ENCODE data around the gene AGR2. TPM values are rescaled to one million over a fixed set of nuclear protein-coding genes. Genes with fewer than 3 reads are reported as not detected.

Gene AGR2
- total RNA-seq, 2 experiments from 2014 or later = not detected

- Mint-ChIP-seq H3K4me3 (no peak overlapping the region), H3K27ac (no peak overlapping the region), H3K27me3 (ENCODE audit: low read depth) (no peaks in the 10 kb centered on the region), H3K9me3 (no peaks in the 10 kb centered on the region), H3K4me1 (ENCODE audit: low read depth) (no peaks in the 10 kb centered on the region), H3K36me3 (ENCODE audit: low read depth) (no peaks in the 10 kb centered on the region)
- intact Hi-C loops (cut with micrococcal nuclease) = no loop called here
- CTCF ChIA-PET = no interaction called here
- no peak for DNase-seq
Measured at GRCh38 chr7:16810112-16810511, 5.3 kb upstream of the AGR2 start.

DNA sequence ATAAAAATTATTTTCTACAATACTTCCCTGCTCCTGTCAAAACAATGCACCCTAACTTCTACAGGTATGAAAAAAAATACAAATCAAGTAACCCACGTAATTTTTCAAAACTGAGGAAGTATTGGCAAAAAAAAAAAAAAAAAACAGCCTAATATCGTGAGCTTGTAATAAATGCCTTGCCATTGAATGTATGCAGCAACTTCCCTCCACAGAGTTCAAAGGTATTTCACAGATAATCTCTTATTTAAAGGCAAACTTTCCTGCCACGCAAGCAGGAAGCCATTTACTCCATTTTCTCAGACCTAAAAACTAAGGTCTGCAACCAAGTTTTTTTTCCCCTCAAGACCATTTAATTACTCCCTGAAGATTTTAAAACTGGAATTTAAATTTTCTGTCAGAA lies 642 bp upstream of the AGR2 start:
- Mint-ChIP-seq H3K27me3 (ENCODE audit: low read depth) (peaks cover 4% of the 10 kb centered on the region), H3K27ac (no peak overlapping the region), H3K4me3 (no peak overlapping the region), H3K4me1 (ENCODE audit: low read depth) (no peaks in the 10 kb centered on the region), H3K36me3 (ENCODE audit: low read depth) (no peaks in the 10 kb centered on the region), H3K9me3 (no peaks in the 10 kb centered on the region)
- intact Hi-C loops (cut with micrococcal nuclease) = no loop called here
- DNase-seq = no peak
- CTCF ChIA-PET = no interaction called here

GRCh38 chr7:16803881-16804673 lies 722 bp downstream of the AGR2 start:
- H3K4me3 Mint-ChIP-seq = no peak overlapping the region
- intact Hi-C loops (cut with micrococcal nuclease) = no loop called here
- no peak for DNase-seq
- H3K27me3 Mint-ChIP-seq (ENCODE audit: low read depth) = peaks cover 4% of the 10 kb centered on the region
- no peaks in the 10 kb centered on the region for H3K4me1 Mint-ChIP-seq (ENCODE audit: low read depth)
- H3K27ac Mint-ChIP-seq = no peak overlapping the region
- CTCF ChIA-PET = interaction anchor here (3.2 kb wide), 1 partner anchor 114 kb away, joined by 24 read pairs; no protein-coding TSS in a partner anchor
- no peaks in the 10 kb centered on the region for H3K9me3 Mint-ChIP-seq
- H3K36me3 Mint-ChIP-seq (ENCODE audit: low read depth) = no peaks in the 10 kb centered on the region

GRCh38 chr7:16803125-16803524 lies 1.7 kb downstream of the AGR2 start:
- no peak for DNase-seq
- peaks cover 4% of the 10 kb centered on the region for H3K27me3 Mint-ChIP-seq (ENCODE audit: low read depth)
- H3K4me3 Mint-ChIP-seq = no peak overlapping the region
- intact Hi-C loops (cut with micrococcal nuclease) = no loop called here
- no peaks in the 10 kb centered on the region for H3K4me1 Mint-ChIP-seq (ENCODE audit: low read depth)
- no peaks in the 10 kb centered on the region for H3K9me3 Mint-ChIP-seq
- CTCF ChIA-PET = interaction anchor here (0.7 to 3.2 kb wide), 2 partner anchors 115 to 127 kb away, joined by 4 to 24 read pairs; no protein-coding TSS in a partner anchor
- no peaks in the 10 kb centered on the region for H3K36me3 Mint-ChIP-seq (ENCODE audit: low read depth)
- no peak overlapping the region for H3K27ac Mint-ChIP-seq

DNA sequence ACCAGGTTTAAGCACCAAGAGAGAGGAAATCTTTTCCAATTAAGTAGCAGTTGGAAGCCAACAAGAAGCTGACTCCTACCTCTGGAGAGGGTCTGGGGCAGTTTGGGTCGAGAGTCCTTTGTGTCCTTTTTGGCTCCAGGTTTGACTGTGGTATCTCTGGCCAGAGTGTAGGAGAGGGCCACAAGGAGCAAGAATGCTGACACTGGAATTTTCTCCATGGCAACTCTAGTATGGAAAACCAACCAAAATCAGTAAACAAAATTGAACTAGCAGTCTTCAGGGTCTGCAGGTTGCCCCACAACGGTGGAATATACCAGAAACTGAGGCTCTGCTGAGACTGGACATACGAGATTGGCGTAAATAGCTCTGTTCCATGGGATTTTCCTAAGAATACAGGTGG lies 3.2 kb downstream of the AGR2 start:
- CTCF ChIA-PET = interaction anchor here (0.7 to 3.2 kb wide), 7 partner anchors 10 to 199 kb away, joined by 3 to 24 read pairs (median 3); no protein-coding TSS in a partner anchor
- Mint-ChIP-seq H3K4me1 (ENCODE audit: low read depth) (no peaks in the 10 kb centered on the region), H3K27ac (no peak overlapping the region), H3K9me3 (no peaks in the 10 kb centered on the region), H3K36me3 (ENCODE audit: low read depth) (no peaks in the 10 kb centered on the region), H3K27me3 (ENCODE audit: low read depth) (peaks cover 4% of the 10 kb centered on the region), H3K4me3 (no peak overlapping the region)
- no peak for DNase-seq
- intact Hi-C loops (cut with micrococcal nuclease) = loop anchor here (1.0 to 2.0 kb wide), 2 partner anchors 117 to 197 kb away; no protein-coding TSS in a partner anchor

GRCh38 chr7:16801111-16801542 lies 3.7 kb downstream of the AGR2 start:
- H3K9me3 Mint-ChIP-seq = no peaks in the 10 kb centered on the region
- CTCF ChIA-PET = interaction anchor here (0.6 to 3.2 kb wide), 9 partner anchors 7 to 198 kb away, joined by 3 to 24 read pairs (median 3); no protein-coding TSS in a partner anchor
- H3K27me3 Mint-ChIP-seq (ENCODE audit: low read depth) = peaks cover 5% of the 10 kb centered on the region
- H3K27ac Mint-ChIP-seq = no peak overlapping the region
- no peaks in the 10 kb centered on the region for H3K4me1 Mint-ChIP-seq (ENCODE audit: low read depth)
- intact Hi-C loops (cut with micrococcal nuclease) = loop anchor here (1.0 to 2.0 kb wide), 2 partner anchors 117 to 196 kb away; no protein-coding TSS in a partner anchor
- H3K4me3 Mint-ChIP-seq = no peak overlapping the region
- no peaks in the 10 kb centered on the region for H3K36me3 Mint-ChIP-seq (ENCODE audit: low read depth)
- DNase-seq = no peak

- Mint-ChIP-seq H3K9me3 (no peaks in the 10 kb centered on the region), H3K4me1 (ENCODE audit: low read depth) (no peaks in the 10 kb centered on the region), H3K36me3 (ENCODE audit: low read depth) (no peaks in the 10 kb centered on the region), H3K27me3 (ENCODE audit: low read depth) (peaks cover 14% of the 10 kb centered on the region), H3K27ac (no peak overlapping the region), H3K4me3 (no peak overlapping the region)
- no peak for DNase-seq
- CTCF ChIA-PET = interaction anchor here (0.5 kb wide), 1 partner anchor 141 kb away, joined by 4 read pairs; no protein-coding TSS in a partner anchor
- intact Hi-C loops (cut with micrococcal nuclease) = no loop called here
Measured at GRCh38 chr7:16795624-16796023, 9.2 kb downstream of the AGR2 start.

GRCh38 chr7:16794986-16795385 lies 9.8 kb downstream of the AGR2 start:
- no peaks in the 10 kb centered on the region for H3K36me3 Mint-ChIP-seq (ENCODE audit: low read depth)
- no peak overlapping the region for H3K4me3 Mint-ChIP-seq
- intact Hi-C loops (cut with micrococcal nuclease) = no loop called here
- no peaks in the 10 kb centered on the region for H3K4me1 Mint-ChIP-seq (ENCODE audit: low read depth)
- H3K9me3 Mint-ChIP-seq = no peaks in the 10 kb centered on the region
- DNase-seq = no peak
- CTCF ChIA-PET = no interaction called here
- H3K27me3 Mint-ChIP-seq (ENCODE audit: low read depth) = peaks cover 14% of the 10 kb centered on the region
- no peak overlapping the region for H3K27ac Mint-ChIP-seq

- no peak overlapping the region for H3K4me3 Mint-ChIP-seq
Measured at GRCh38 chr7:16791905-16792698, 12.7 kb downstream of the AGR2 start.

DNA sequence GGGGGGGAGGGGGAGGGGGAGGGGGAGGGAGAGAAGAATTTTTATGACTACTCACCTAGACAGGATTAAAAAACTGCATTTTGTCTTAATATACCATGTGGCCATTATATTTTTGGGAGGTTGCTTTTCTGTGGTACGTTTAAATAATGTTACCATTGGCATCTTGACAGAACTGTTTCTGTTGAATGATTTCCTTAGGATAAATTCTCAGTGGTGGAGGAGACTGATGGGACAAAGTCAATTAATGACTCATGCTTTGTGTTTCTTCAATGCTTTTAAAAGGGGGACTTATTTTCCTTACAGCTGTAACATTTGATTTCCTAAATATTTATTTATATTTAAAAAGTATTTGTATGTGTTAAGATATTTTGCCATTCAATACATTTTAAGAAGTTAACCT lies 13.7 kb downstream of the AGR2 start:
- intact Hi-C loops (cut with micrococcal nuclease) = no loop called here
- H3K9me3 Mint-ChIP-seq = no peaks in the 10 kb centered on the region
- H3K27me3 Mint-ChIP-seq (ENCODE audit: low read depth) = peaks cover 12% of the 10 kb centered on the region
- H3K36me3 Mint-ChIP-seq (ENCODE audit: low read depth) = no peaks in the 10 kb centered on the region
- CTCF ChIA-PET = interaction anchor here (0.6 to 1.0 kb wide), 2 partner anchors 10 to 101 kb away, joined by 3 read pairs; no protein-coding TSS in a partner anchor
- H3K4me3 Mint-ChIP-seq = no peak overlapping the region
- DNase-seq = no peak
- no peak overlapping the region for H3K27ac Mint-ChIP-seq
- no peaks in the 10 kb centered on the region for H3K4me1 Mint-ChIP-seq (ENCODE audit: low read depth)

More at GRCh38 chr7:16791905-16792698, 12.7 kb downstream of the AGR2 start:
- no peak overlapping the region for H3K27ac Mint-ChIP-seq
- no peaks in the 10 kb centered on the region for H3K9me3 Mint-ChIP-seq
- no peak for DNase-seq
- CTCF ChIA-PET = interaction anchor here (1.0 kb wide), 1 partner anchor 9 kb away, joined by 3 read pairs; no protein-coding TSS in a partner anchor
- H3K27me3 Mint-ChIP-seq (ENCODE audit: low read depth) = peaks cover 14% of the 10 kb centered on the region
- H3K36me3 Mint-ChIP-seq (ENCODE audit: low read depth) = no peaks in the 10 kb centered on the region
- H3K4me1 Mint-ChIP-seq (ENCODE audit: low read depth) = no peaks in the 10 kb centered on the region
- intact Hi-C loops (cut with micrococcal nuclease) = no loop called here

- no peaks in the 10 kb centered on the region for H3K4me1 Mint-ChIP-seq (ENCODE audit: low read depth)
- no peaks in the 10 kb centered on the region for H3K36me3 Mint-ChIP-seq (ENCODE audit: low read depth)
- CTCF ChIA-PET = no interaction called here
- H3K9me3 Mint-ChIP-seq = no peaks in the 10 kb centered on the region
- H3K27ac Mint-ChIP-seq = no peak overlapping the region
- no peak for DNase-seq
- H3K4me3 Mint-ChIP-seq = no peak overlapping the region
- intact Hi-C loops (cut with micrococcal nuclease) = no loop called here
- H3K27me3 Mint-ChIP-seq (ENCODE audit: low read depth) = no peaks in the 10 kb centered on the region
Measured at GRCh38 chr7:16787127-16787526, 17.7 kb downstream of the AGR2 start.

DNA sequence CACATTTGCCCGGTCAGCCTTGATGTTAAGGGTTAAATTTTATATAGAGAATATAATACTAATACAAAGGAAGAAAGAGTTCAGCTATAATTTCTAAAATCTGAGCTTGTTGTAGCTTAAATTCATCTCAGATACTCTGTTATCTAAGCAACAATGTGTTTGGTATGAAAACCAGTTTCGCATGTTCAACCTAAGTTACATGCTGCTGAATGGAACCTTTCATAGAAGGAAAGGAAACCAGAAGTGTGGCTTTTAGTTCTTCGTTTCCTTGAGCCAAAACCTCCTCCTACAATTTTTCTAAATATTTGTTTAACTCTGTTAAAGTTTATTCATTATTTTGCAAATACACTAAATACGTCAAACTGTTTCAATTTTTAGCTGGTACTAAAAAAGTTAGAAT lies 18.5 kb downstream of the AGR2 start:
- Mint-ChIP-seq H3K4me3 (no peak overlapping the region), H3K27me3 (ENCODE audit: low read depth) (no peaks in the 10 kb centered on the region), H3K9me3 (no peaks in the 10 kb centered on the region), H3K4me1 (ENCODE audit: low read depth) (no peaks in the 10 kb centered on the region), H3K36me3 (ENCODE audit: low read depth) (no peaks in the 10 kb centered on the region), H3K27ac (no peak overlapping the region)
- no peak for DNase-seq
- CTCF ChIA-PET = no interaction called here
- intact Hi-C loops (cut with micrococcal nuclease) = no loop called here
